Measurements from ENCODE around the gene ZNF500.

- TF ChIP-seq CTCF (IDR thresholded peaks at IDR 0.05): no peak
- no peak for TF ChIP-seq POLR2A (IDR thresholded peaks at IDR 0.05)
These were observed 1.0 kb upstream of the ZNF500 start for GRCh38 chr16:4767872-4768548.

Data from uterus (tissue), 2 donors.